Measurements from ENCODE around the gene GSK3A.
A peak's percentile ranks its signal among the peaks of the same experiment; 100 is the strongest.

The GSK3A gene

GRCh38 chr19:42225718-42226292 is 16.6 kb downstream of the GSK3A start:
- no peak for DNase-seq (ENCODE audit: low read depth)

- no peak for DNase-seq (ENCODE audit: low read depth)
These were observed 17.3 kb downstream of the GSK3A start for GRCh38 chr19:42224940-42225717.

- no peak for DNase-seq (ENCODE audit: low read depth)
These were observed 21.7 kb downstream of the GSK3A start for GRCh38 chr19:42220751-42221097.

GRCh38 chr19:42219812-42220750 is 22.3 kb downstream of the GSK3A start, which contains the start of gene ZNF526:
ZNF526 (plus strand) TSS chr19:42220312; CDS start chr19:42224404, 4,092 bp downstream.
- DNase-seq (ENCODE audit: low read depth) = peak; percentile 95

- peak; percentile 99 for DNase-seq (ENCODE audit: low read depth)
These were observed 24.6 kb downstream of the GSK3A start, which contains the start of gene DEDD2 for GRCh38 chr19:42217520-42218437. DEDD2 (minus strand) TSS chr19:42217677; CDS start chr19:42217007, 670 bp downstream.

GRCh38 chr19:42216653-42217519 is 25.5 kb downstream of the GSK3A start:
- DNase-seq (ENCODE audit: low read depth) = no peak

GRCh38 chr19:42214810-42215485 is 27.5 kb downstream of the GSK3A start:
- DNase-seq (ENCODE audit: low read depth) = no peak

GRCh38 chr19:42212886-42213285 is 29.5 kb downstream of the GSK3A start:
- no peak for DNase-seq (ENCODE audit: low read depth)

GRCh38 chr19:42208612-42209011 is 33.8 kb downstream of the GSK3A start:
- DNase-seq (ENCODE audit: low read depth) = no peak

- no peak for DNase-seq (ENCODE audit: low read depth)
These were observed 34.6 kb downstream of the GSK3A start for GRCh38 chr19:42207767-42208271.

- no peak for DNase-seq (ENCODE audit: low read depth)
These were observed 35.3 kb downstream of the GSK3A start for GRCh38 chr19:42206871-42207755.

- no peak for DNase-seq (ENCODE audit: low read depth)
These were observed 37.7 kb downstream of the GSK3A start for GRCh38 chr19:42204664-42205063.

GRCh38 chr19:42203700-42204099 is 38.7 kb downstream of the GSK3A start:
- DNase-seq (ENCODE audit: low read depth) = no peak

GRCh38 chr19:42202290-42202880 is 40.0 kb downstream of the GSK3A start:
- no peak for DNase-seq (ENCODE audit: low read depth)

GRCh38 chr19:42201489-42202289 is 40.7 kb downstream of the GSK3A start:
- no peak for DNase-seq (ENCODE audit: low read depth)

GRCh38 chr19:42200116-42200715 is 42.2 kb downstream of the GSK3A start:
- DNase-seq (ENCODE audit: low read depth) = no peak

All from stimulated activated CD4-positive, alpha-beta T cell treated with anti-CD3 and anti-CD28 coated beads, Interleukin-2, amount 100 ng/mL, for 4 hours (primary cell).